C1 segment of cervical spinal cord (tissue), 14 donors: ENCODE measurements around the gene DRD2.

Experiments used
- DNase-seq, 14 donors: peaks; one replicate each; lab custom pipeline; 2025; lab: John Stamatoyannopoulos, UW

Gene DRD2

GRCh38 chr11:113484223-113484622, 9.0 kb upstream of the DRD2 start:
- DNase-seq = no peak

GRCh38 chr11:113481672-113482071, 6.5 kb upstream of the DRD2 start:
- DNase-seq = no peak

- DNase-seq = peak in 1 of 14 donors; percentile 68
Observed at GRCh38 chr11:113481226-113481625, 6.0 kb upstream of the DRD2 start.

GRCh38 chr11:113477321-113477720, 2.1 kb upstream of the DRD2 start:
- DNase-seq = no peak

- no peak for DNase-seq
Observed at GRCh38 chr11:113476553-113476952, 1.4 kb upstream of the DRD2 start.

GRCh38 chr11:113474362-113475159, 637 bp downstream of the DRD2 start:
- DNase-seq = peak in 9 of 14 donors; percentile 9 to 62 (median 33)

GRCh38 chr11:113473983-113474361, 1.2 kb downstream of the DRD2 start:
- no peak for DNase-seq

GRCh38 chr11:113472471-113472870, 2.7 kb downstream of the DRD2 start:
- no peak for DNase-seq

GRCh38 chr11:113470233-113470632, 5.0 kb downstream of the DRD2 start:
- no peak for DNase-seq

GRCh38 chr11:113468726-113469345, 6.4 kb downstream of the DRD2 start:
- DNase-seq = no peak

GRCh38 chr11:113467545-113467944, 7.7 kb downstream of the DRD2 start:
- DNase-seq = no peak

- no peak for DNase-seq
Observed at GRCh38 chr11:113465786-113466185, 9.4 kb downstream of the DRD2 start.

- no peak for DNase-seq
Observed at GRCh38 chr11:113464416-113464815, 10.8 kb downstream of the DRD2 start.

GRCh38 chr11:113462830-113463229, 12.4 kb downstream of the DRD2 start:
- DNase-seq = no peak

- DNase-seq = no peak
Observed at GRCh38 chr11:113461639-113462038, 13.6 kb downstream of the DRD2 start.

GRCh38 chr11:113460469-113460868, 14.7 kb downstream of the DRD2 start:
- DNase-seq = no peak

GRCh38 chr11:113458189-113458588, 17.0 kb downstream of the DRD2 start:
- no peak for DNase-seq

GRCh38 chr11:113457784-113458183, 17.4 kb downstream of the DRD2 start:
- no peak for DNase-seq

GRCh38 chr11:113454455-113454854, 20.7 kb downstream of the DRD2 start:
- DNase-seq = no peak

- no peak for DNase-seq
Observed at GRCh38 chr11:113449743-113450142, 25.5 kb downstream of the DRD2 start.

- DNase-seq = no peak
Observed at GRCh38 chr11:113448316-113448677, 26.9 kb downstream of the DRD2 start.

- DNase-seq = no peak
Observed at GRCh38 chr11:113447621-113448315, 27.4 kb downstream of the DRD2 start.

- no peak for DNase-seq
Observed at GRCh38 chr11:113446938-113447337, 28.3 kb downstream of the DRD2 start.
